Measurements from ENCODE around the gene PRDM15.

GRCh38 chr21:41865002-41865777 is 14.0 kb downstream of the PRDM15 start:
- no peak for TF ChIP-seq EZH2 (IDR thresholded peaks at IDR 0.05; ENCODE audit: insufficient read depth, poor library complexity, severe bottlenecking)
- TF ChIP-seq EZH2phosphoT487 (IDR thresholded peaks at IDR 0.05; ENCODE audit: insufficient read depth, low read depth), result no peak
